Measurements from ENCODE around the gene SHANK3.

- TF ChIP-seq RFX5 (IDR thresholded peaks at IDR 0.05; ENCODE audit: low read length) (no peak), CTCF (IDR thresholded peaks at IDR 0.05) (no peak), REST (IDR thresholded peaks at IDR 0.05; ENCODE audit: low read depth, low read length) (no peak), EP300 (IDR thresholded peaks at IDR 0.05; ENCODE audit: borderline replicate concordance in 1 of 2, low read depth in 1 of 2, low read length in 1 of 2) (no peak), NRF1 (IDR thresholded peaks at IDR 0.05; ENCODE audit: low read depth, low read length) (no peak), SMC3 (IDR thresholded peaks at IDR 0.05; ENCODE audit: low read depth, low read length) (no peak), POLR2AphosphoS5 (IDR thresholded peaks at IDR 0.05; ENCODE audit: low read depth, low read length) (no peak)
Observed at GRCh38 chr22:50693462-50693861, 20.8 kb downstream of the SHANK3 start.
